HEK293 (cell line): Measurements from ENCODE around the gene WDPCP.

Experiments
- CTCF ChIA-PET: fragments of 350-600 bp; formaldehyde crosslinking; extraction: SDS; loops from one replicate; lab custom pipeline; 2021; ENCODE audit warnings: antibody characterized with exemption; lab: Yijun Ruan, JAX
- POLR2A ChIA-PET: fragments of 300-600 bp; formaldehyde crosslinking; extraction: SDS; loops from one replicate; lab custom pipeline; 2020; ENCODE audit warnings: antibody characterized with exemption, inconsistent platforms; lab: Yijun Ruan, JAX
- H3K27ac ChIP-seq: fragments of 200-500 bp; sonication (Bioruptor generic); 2 replicates; pipeline ENCODE4 v1.5.1; 2014; ENCODE audit warnings: low read depth, low read length, control low read depth, inconsistent platforms; ENCODE audit errors: extremely low read depth
- H3K36me3 ChIP-seq, 2 experiments: fragments of 200-500 bp in 1 of 2; sonication (Bioruptor generic) in 1 of 2; 1 replicate in 1 of 2; 2 replicates in 1 of 2; pipeline ENCODE4 v1.5.1; 2014 to 2017; ENCODE audit warnings: inconsistent platforms in 2 of 2, low read length in 2 of 2; ENCODE audit not compliant: control insufficient read depth in 2 of 2, insufficient read depth in 1 of 2
- H3K4me1 ChIP-seq: fragments of 200-500 bp; sonication (Bioruptor generic); 2 replicates; pipeline ENCODE4 v1.5.1; 2014; ENCODE audit warnings: mild to moderate bottlenecking, low read length, inconsistent platforms; ENCODE audit not compliant: control insufficient read depth, insufficient read depth
- H3K4me3 ChIP-seq: 2 replicates; pipeline ENCODE4 v1.5.1; 2011; ENCODE audit warnings: low read depth, mild to moderate bottlenecking, control low read depth, low read length, moderate library complexity
- H3K9me3 ChIP-seq: fragments of 200-500 bp; sonication (Bioruptor generic); 2 replicates; pipeline ENCODE4 v1.5.1; 2014; ENCODE audit warnings: low read depth, low read length, inconsistent platforms; ENCODE audit not compliant: control insufficient read depth, insufficient read depth
- ELK4 ChIP-seq: IDR thresholded peaks from 2 replicates; pipeline ENCODE4 v1.6.1; 2011; ENCODE audit warnings: mild to moderate bottlenecking, low read depth, low read length, borderline replicate concordance
- HOXD13 ChIP-seq: sonication (generic); formaldehyde crosslinking; IDR thresholded peaks from 2 replicates; pipeline ENCODE4 v1.8.0; 2022; ENCODE audit warnings: missing genetic modification reagents, borderline replicate concordance
- KLF10 ChIP-seq: fragments of 450-650 bp; IDR thresholded peaks from 2 replicates; pipeline ENCODE4 v1.5.1; 2018; ENCODE audit warnings: missing biosample characterization, mild to moderate bottlenecking, missing genetic modification characterization
- REPIN1 ChIP-seq: fragments of 450-650 bp; formaldehyde crosslinking; IDR thresholded peaks from 2 replicates; pipeline ENCODE4 v1.5.1; 2017; ENCODE audit warnings: missing biosample characterization, missing genetic modification characterization, low read depth
- ZBTB1 ChIP-seq: fragments of 450-650 bp; formaldehyde crosslinking; IDR thresholded peaks from 2 replicates; pipeline ENCODE4 v1.5.1; 2016; ENCODE audit warnings: missing biosample characterization, missing genetic modification characterization
- ZBTB8A ChIP-seq: fragments of 450-650 bp; formaldehyde crosslinking; IDR thresholded peaks from 2 replicates; pipeline ENCODE4 v1.5.1; 2016; ENCODE audit warnings: missing biosample characterization, missing genetic modification characterization
- ZFP41 ChIP-seq: fragments of 450-650 bp; formaldehyde crosslinking; IDR thresholded peaks from 2 replicates; pipeline ENCODE4 v1.5.1; 2016; ENCODE audit warnings: missing biosample characterization, missing genetic modification characterization, borderline replicate concordance
- ZNF112 ChIP-seq: fragments of 450-650 bp; formaldehyde crosslinking; IDR thresholded peaks from 2 replicates; pipeline ENCODE4 v1.5.0; 2017; ENCODE audit warnings: missing biosample characterization, missing genetic modification characterization
- ZNF133 ChIP-seq: fragments of 450-650 bp; formaldehyde crosslinking; IDR thresholded peaks from 2 replicates; pipeline ENCODE4 v1.5.1; 2016; ENCODE audit warnings: missing biosample characterization, missing genetic modification characterization
- ZNF175 ChIP-seq: fragments of 450-650 bp; formaldehyde crosslinking; IDR thresholded peaks from 2 replicates; pipeline ENCODE4 v1.5.1; 2016; ENCODE audit warnings: missing biosample characterization, missing genetic modification characterization
- ZNF223 ChIP-seq: fragments of 450-650 bp; formaldehyde crosslinking; IDR thresholded peaks from 2 replicates; pipeline ENCODE4 v1.5.1; 2016; ENCODE audit warnings: missing biosample characterization, missing genetic modification characterization
- ZNF510 ChIP-seq: fragments of 450-650 bp; formaldehyde crosslinking; IDR thresholded peaks from 2 replicates; pipeline ENCODE4 v1.5.1; 2018; ENCODE audit warnings: mild to moderate bottlenecking, missing genetic modification characterization, missing biosample characterization; ENCODE audit not compliant: insufficient replicate concordance
- ZNF521 ChIP-seq: fragments of 450-650 bp; formaldehyde crosslinking; IDR thresholded peaks from 2 replicates; pipeline ENCODE4 v1.5.1; 2017; ENCODE audit warnings: missing biosample characterization, mild to moderate bottlenecking, missing genetic modification characterization
- ZNF555 ChIP-seq: fragments of 450-650 bp; formaldehyde crosslinking; conservative IDR thresholded peaks from 2 replicates; pipeline ENCODE4 v1.5.1; 2017; ENCODE audit warnings: missing biosample characterization, mild to moderate bottlenecking, missing genetic modification characterization, inconsistent platforms
- ZNF596 ChIP-seq: fragments of 450-650 bp; IDR thresholded peaks from 2 replicates; pipeline ENCODE4 v1.5.0; 2018; ENCODE audit warnings: missing biosample characterization, mild to moderate bottlenecking, missing genetic modification characterization, moderate library complexity
- ZNF660 ChIP-seq: fragments of 450-650 bp; IDR thresholded peaks from 2 replicates; pipeline ENCODE4 v1.5.1; 2018; ENCODE audit warnings: missing biosample characterization, mild to moderate bottlenecking, missing genetic modification characterization
- ZNF704 ChIP-seq: fragments of 450-650 bp; formaldehyde crosslinking; IDR thresholded peaks from 2 replicates; pipeline ENCODE4 v1.5.1; 2016; ENCODE audit warnings: missing biosample characterization, missing genetic modification characterization
- ZNF768 ChIP-seq: fragments of 450-650 bp; formaldehyde crosslinking; IDR thresholded peaks from 2 replicates; pipeline ENCODE4 v1.5.1; 2018; ENCODE audit warnings: missing biosample characterization, mild to moderate bottlenecking, missing genetic modification characterization
- ZNF785 ChIP-seq: fragments of 450-650 bp; formaldehyde crosslinking; IDR thresholded peaks from 2 replicates; pipeline ENCODE4 v1.5.1; 2016; ENCODE audit warnings: missing biosample characterization, missing genetic modification characterization
- TF ChIP-seq, protein P1 (sequence below): fragments of 450-650 bp; formaldehyde crosslinking; IDR thresholded peaks from 2 replicates; pipeline ENCODE4 v1.5.1; 2017; ENCODE audit warnings: missing biosample characterization, missing genetic modification characterization
- TF ChIP-seq, protein P2 (sequence below): fragments of 450-650 bp; formaldehyde crosslinking; optimal IDR thresholded peaks from 2 replicates; pipeline ENCODE3; 2016; ENCODE audit warnings: missing biosample characterization, mild to moderate bottlenecking, missing genetic modification characterization
- TF ChIP-seq, protein P3 (sequence below): fragments of 450-650 bp; formaldehyde crosslinking; IDR thresholded peaks from 2 replicates; pipeline ENCODE4 v1.5.1; 2016; ENCODE audit warnings: missing biosample characterization, missing genetic modification characterization
- TF ChIP-seq, protein P4 (sequence below): fragments of 450-650 bp; formaldehyde crosslinking; IDR thresholded peaks from 2 replicates; pipeline ENCODE4 v1.5.1; 2016; ENCODE audit warnings: missing biosample characterization, missing genetic modification characterization, borderline replicate concordance
- TF ChIP-seq, protein P5 (sequence below): fragments of 450-650 bp; formaldehyde crosslinking; IDR thresholded peaks from 2 replicates; pipeline ENCODE4 v1.5.1; 2016; ENCODE audit warnings: missing biosample characterization, missing genetic modification characterization
- TF ChIP-seq, protein P6 (sequence below): fragments of 450-650 bp; formaldehyde crosslinking; IDR thresholded peaks from 2 replicates; pipeline ENCODE4 v1.5.1; 2016; ENCODE audit warnings: missing biosample characterization, missing genetic modification characterization, low read depth

The WDPCP gene

GRCh38 chr2:63619328-63619727, 31.1 kb upstream of the WDPCP start:
- Histone ChIP-seq H3K36me3 (no peaks in the 10 kb centered on the region), H3K4me1 (no peaks in the 10 kb centered on the region), H3K27ac (no peak overlapping the region), H3K4me3 (no peak overlapping the region), H3K9me3 (no peaks in the 10 kb centered on the region)
- CTCF ChIA-PET = no interaction called here
- TF ChIP-seq ZNF521 (tag by site-specific recombination) = no peak
- TF ChIP-seq, protein P1, sequence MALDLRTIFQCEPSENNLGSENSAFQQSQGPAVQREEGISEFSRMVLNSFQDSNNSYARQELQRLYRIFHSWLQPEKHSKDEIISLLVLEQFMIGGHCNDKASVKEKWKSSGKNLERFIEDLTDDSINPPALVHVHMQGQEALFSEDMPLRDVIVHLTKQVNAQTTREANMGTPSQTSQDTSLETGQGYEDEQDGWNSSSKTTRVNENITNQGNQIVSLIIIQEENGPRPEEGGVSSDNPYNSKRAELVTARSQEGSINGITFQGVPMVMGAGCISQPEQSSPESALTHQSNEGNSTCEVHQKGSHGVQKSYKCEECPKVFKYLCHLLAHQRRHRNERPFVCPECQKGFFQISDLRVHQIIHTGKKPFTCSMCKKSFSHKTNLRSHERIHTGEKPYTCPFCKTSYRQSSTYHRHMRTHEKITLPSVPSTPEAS (tag by site-specific recombination) = no peak
- TF ChIP-seq, protein P2, sequence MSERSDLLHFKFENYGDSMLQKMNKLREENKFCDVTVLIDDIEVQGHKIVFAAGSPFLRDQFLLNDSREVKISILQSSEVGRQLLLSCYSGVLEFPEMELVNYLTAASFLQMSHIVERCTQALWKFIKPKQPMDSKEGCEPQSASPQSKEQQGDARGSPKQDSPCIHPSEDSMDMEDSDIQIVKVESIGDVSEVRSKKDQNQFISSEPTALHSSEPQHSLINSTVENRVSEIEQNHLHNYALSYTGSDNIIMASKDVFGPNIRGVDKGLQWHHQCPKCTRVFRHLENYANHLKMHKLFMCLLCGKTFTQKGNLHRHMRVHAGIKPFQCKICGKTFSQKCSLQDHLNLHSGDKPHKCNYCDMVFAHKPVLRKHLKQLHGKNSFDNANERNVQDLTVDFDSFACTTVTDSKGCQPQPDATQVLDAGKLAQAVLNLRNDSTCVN (tag by site-specific recombination) = no peak
- no peak for TF ChIP-seq ZBTB1 (tag by site-specific recombination)
- TF ChIP-seq ZNF555 (tag by site-specific recombination) = no peak
- no peak for TF ChIP-seq ZNF785
- TF ChIP-seq REPIN1 (tag by site-specific recombination) = no peak
- no peak for TF ChIP-seq ZNF175
- no peak for TF ChIP-seq HOXD13 (CRISPR knock-in tag)
- TF ChIP-seq, protein P3, sequence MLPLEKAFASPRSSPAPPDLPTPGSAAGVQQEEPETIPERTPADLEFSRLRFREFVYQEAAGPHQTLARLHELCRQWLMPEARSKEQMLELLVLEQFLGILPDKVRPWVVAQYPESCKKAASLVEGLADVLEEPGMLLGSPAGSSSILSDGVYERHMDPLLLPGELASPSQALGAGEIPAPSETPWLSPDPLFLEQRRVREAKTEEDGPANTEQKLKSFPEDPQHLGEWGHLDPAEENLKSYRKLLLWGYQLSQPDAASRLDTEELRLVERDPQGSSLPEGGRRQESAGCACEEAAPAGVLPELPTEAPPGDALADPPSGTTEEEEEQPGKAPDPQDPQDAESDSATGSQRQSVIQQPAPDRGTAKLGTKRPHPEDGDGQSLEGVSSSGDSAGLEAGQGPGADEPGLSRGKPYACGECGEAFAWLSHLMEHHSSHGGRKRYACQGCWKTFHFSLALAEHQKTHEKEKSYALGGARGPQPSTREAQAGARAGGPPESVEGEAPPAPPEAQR = no peak
- POLR2A ChIA-PET = interaction anchor here (1.1 kb wide), 1 partner anchor 31 kb away, joined by 3 read pairs; the partner anchor contains the start of gene WDPCP

DNA sequence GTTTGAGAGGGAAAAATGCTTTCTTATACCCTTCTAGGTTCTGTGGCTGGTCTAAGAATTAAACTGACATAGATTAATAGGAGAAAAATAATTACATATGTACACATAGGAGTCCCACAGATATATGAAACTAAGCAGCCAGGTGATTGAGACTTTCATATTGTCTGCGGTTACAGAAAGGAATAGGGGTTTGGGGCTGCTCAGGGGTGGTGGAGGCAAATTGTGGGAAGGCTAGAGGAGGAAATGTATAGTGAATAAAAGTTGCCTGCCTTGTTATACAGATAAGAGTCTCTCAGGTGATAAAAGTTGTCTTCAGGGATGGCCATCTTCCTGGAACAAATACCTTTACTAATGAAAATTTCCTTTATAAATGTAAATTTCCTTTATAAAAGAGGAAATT, 29.1 kb upstream of the WDPCP start:
- ChIA-PET CTCF (no interaction called here), POLR2A (no interaction called here)
- Histone ChIP-seq H3K4me3 (no peak overlapping the region), H3K4me1 (no peaks in the 10 kb centered on the region), H3K27ac (no peak overlapping the region), H3K36me3 (no peaks in the 10 kb centered on the region), H3K9me3 (no peaks in the 10 kb centered on the region)
- TF ChIP-seq ZNF510 (tag by site-specific recombination) (no peak), ZNF704 (tag by site-specific recombination) (no peak), ZNF133 (tag by site-specific recombination) (no peak), ZBTB8A (no peak), ZNF223 (tag by site-specific recombination) (no peak), ELK4 (no peak), ZNF596 (tag by site-specific recombination) (no peak), ZNF660 (tag by site-specific recombination) (no peak), ZNF768 (tag by site-specific recombination) (no peak), KLF10 (tag by site-specific recombination) (no peak), ZFP41 (tag by site-specific recombination) (no peak), ZNF112 (tag by site-specific recombination) (no peak)
- TF ChIP-seq, protein P4, sequence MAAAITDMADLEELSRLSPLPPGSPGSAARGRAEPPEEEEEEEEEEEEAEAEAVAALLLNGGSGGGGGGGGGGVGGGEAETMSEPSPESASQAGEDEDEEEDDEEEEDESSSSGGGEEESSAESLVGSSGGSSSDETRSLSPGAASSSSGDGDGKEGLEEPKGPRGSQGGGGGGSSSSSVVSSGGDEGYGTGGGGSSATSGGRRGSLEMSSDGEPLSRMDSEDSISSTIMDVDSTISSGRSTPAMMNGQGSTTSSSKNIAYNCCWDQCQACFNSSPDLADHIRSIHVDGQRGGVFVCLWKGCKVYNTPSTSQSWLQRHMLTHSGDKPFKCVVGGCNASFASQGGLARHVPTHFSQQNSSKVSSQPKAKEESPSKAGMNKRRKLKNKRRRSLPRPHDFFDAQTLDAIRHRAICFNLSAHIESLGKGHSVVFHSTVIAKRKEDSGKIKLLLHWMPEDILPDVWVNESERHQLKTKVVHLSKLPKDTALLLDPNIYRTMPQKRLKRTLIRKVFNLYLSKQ = no peak
- TF ChIP-seq, protein P5, sequence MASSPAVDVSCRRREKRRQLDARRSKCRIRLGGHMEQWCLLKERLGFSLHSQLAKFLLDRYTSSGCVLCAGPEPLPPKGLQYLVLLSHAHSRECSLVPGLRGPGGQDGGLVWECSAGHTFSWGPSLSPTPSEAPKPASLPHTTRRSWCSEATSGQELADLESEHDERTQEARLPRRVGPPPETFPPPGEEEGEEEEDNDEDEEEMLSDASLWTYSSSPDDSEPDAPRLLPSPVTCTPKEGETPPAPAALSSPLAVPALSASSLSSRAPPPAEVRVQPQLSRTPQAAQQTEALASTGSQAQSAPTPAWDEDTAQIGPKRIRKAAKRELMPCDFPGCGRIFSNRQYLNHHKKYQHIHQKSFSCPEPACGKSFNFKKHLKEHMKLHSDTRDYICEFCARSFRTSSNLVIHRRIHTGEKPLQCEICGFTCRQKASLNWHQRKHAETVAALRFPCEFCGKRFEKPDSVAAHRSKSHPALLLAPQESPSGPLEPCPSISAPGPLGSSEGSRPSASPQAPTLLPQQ (tag by site-specific recombination) = no peak
- TF ChIP-seq, protein P6, sequence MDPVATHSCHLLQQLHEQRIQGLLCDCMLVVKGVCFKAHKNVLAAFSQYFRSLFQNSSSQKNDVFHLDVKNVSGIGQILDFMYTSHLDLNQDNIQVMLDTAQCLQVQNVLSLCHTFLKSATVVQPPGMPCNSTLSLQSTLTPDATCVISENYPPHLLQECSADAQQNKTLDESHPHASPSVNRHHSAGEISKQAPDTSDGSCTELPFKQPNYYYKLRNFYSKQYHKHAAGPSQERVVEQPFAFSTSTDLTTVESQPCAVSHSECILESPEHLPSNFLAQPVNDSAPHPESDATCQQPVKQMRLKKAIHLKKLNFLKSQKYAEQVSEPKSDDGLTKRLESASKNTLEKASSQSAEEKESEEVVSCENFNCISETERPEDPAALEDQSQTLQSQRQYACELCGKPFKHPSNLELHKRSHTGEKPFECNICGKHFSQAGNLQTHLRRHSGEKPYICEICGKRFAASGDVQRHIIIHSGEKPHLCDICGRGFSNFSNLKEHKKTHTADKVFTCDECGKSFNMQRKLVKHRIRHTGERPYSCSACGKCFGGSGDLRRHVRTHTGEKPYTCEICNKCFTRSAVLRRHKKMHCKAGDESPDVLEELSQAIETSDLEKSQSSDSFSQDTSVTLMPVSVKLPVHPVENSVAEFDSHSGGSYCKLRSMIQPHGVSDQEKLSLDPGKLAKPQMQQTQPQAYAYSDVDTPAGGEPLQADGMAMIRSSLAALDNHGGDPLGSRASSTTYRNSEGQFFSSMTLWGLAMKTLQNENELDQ (tag by site-specific recombination) = no peak
